GM10248 (cell line): ENCODE data around the gene CHD9.
A peak's percentile ranks its signal among the peaks of the same experiment; 100 is the strongest.

ENCODE experiments used
- CTCF ChIA-PET: fragments of 300-600 bp; sonication (Branson Sonifier 250); formaldehyde crosslinking; extraction: SDS; loops from one replicate; lab custom pipeline; 2021; ENCODE audit warnings: antibody characterized with exemption; lab: Yijun Ruan, JAX
- POLR2A ChIA-PET: fragments of 350-650 bp; sonication (Branson Sonifier 250); formaldehyde crosslinking; extraction: SDS; loops from one replicate; lab custom pipeline; 2020; ENCODE audit warnings: antibody characterized with exemption; lab: Yijun Ruan, JAX
- DNase-seq: peaks from one replicate; pipeline ENCODE4 v3.0.0; 2012; ENCODE audit errors: extremely low spot score
- CTCF ChIP-seq: IDR thresholded peaks from 2 replicates; pipeline ENCODE4 v1.5.1; 2012; ENCODE audit warnings: mild to moderate bottlenecking, low read depth; ENCODE audit errors: extremely low read depth, missing control alignments, control extremely low read depth

Gene CHD9

GRCh38 chr16:53098526-53099317 is 43.9 kb downstream of the CHD9 start:
- ChIA-PET POLR2A (interaction anchor here (0.6 to 1.6 kb wide), 6 partner anchors 13 to 36 kb away, joined by 3 to 6 read pairs (median 4); no protein-coding TSS in a partner anchor), CTCF (interaction anchor here (0.9 to 4.0 kb wide), 11 partner anchors 11 to 110 kb away, joined by 4 to 29 read pairs (median 6); partner anchors contain the start of gene CHD9)

GRCh38 chr16:53099318-53100130 is 44.7 kb downstream of the CHD9 start:
- peak; percentile 65 for DNase-seq
- no peak for TF ChIP-seq CTCF
- CTCF ChIA-PET: interaction anchor here (0.7 to 4.0 kb wide), 12 partner anchors 11 to 109 kb away, joined by 4 to 29 read pairs (median 6); partner anchors contain the start of gene CHD9
- POLR2A ChIA-PET: interaction anchor here (0.6 to 1.6 kb wide), 7 partner anchors 8 to 36 kb away, joined by 3 to 6 read pairs (median 4); no protein-coding TSS in a partner anchor

More at GRCh38 chr16:53098526-53099317, 43.9 kb downstream of the CHD9 start:
- no peak for TF ChIP-seq CTCF
- peak; percentile 72 for DNase-seq

- no peak for DNase-seq
- CTCF ChIA-PET: interaction anchor here (0.7 to 4.0 kb wide), 9 partner anchors 11 to 108 kb away, joined by 3 to 29 read pairs (median 7); partner anchors contain the start of gene CHD9
- no peak for TF ChIP-seq CTCF
- POLR2A ChIA-PET: interaction anchor here (1.6 kb wide), 1 partner anchor 20 kb away, joined by 6 read pairs; no protein-coding TSS in a partner anchor
Measured at GRCh38 chr16:53100131-53100748, 45.4 kb downstream of the CHD9 start.

- DNase-seq: no peak
- no peak for TF ChIP-seq CTCF
- CTCF ChIA-PET: interaction anchor here (0.9 to 4.0 kb wide), 5 partner anchors 10 to 46 kb away, joined by 3 to 29 read pairs (median 7); partner anchors contain the start of gene CHD9
- POLR2A ChIA-PET: no interaction called here
Measured at GRCh38 chr16:53100889-53101288, 46.1 kb downstream of the CHD9 start.

GRCh38 chr16:53103811-53104210 is 49.0 kb downstream of the CHD9 start:
- DNase-seq: no peak
- no peak for TF ChIP-seq CTCF
- POLR2A ChIA-PET: no interaction called here
- CTCF ChIA-PET: interaction anchor here (0.7 to 2.6 kb wide), 5 partner anchors 8 to 104 kb away, joined by 3 to 8 read pairs (median 5); no protein-coding TSS in a partner anchor
